ENCODE measurements around the gene TMED3.
"Not testable (repeated sequence)": the region's sequence is repeated elsewhere in the genome, so short reads cannot be mapped to it uniquely, and the experiment has no call there.

Gene TMED3

GRCh38 chr15:79319973-79320372 lies 9.1 kb downstream of the TMED3 start:
- not testable (repeated sequence) for DNase-seq

- no peak for DNase-seq
These were observed 11.0 kb downstream of the TMED3 start for GRCh38 chr15:79321876-79322275.

GRCh38 chr15:79322306-79322705 lies 11.4 kb downstream of the TMED3 start:
- no peak for DNase-seq

- no peak for DNase-seq
These were observed 12.0 kb downstream of the TMED3 start for GRCh38 chr15:79322945-79323344.

- DNase-seq = peak; percentile 52
These were observed 18.3 kb downstream of the TMED3 start for GRCh38 chr15:79329171-79329611.

- peak; percentile 41 for DNase-seq
These were observed 22.1 kb downstream of the TMED3 start for GRCh38 chr15:79332824-79333510.

- no peak for DNase-seq
These were observed 26.7 kb downstream of the TMED3 start for GRCh38 chr15:79337591-79337990.

GRCh38 chr15:79339588-79340314 lies 28.8 kb downstream of the TMED3 start:
- DNase-seq = peak; percentile 59

GRCh38 chr15:79340315-79340602 lies 29.3 kb downstream of the TMED3 start:
- no peak for DNase-seq

- DNase-seq = no peak
These were observed 30.5 kb downstream of the TMED3 start for GRCh38 chr15:79341396-79341795.

- no peak for DNase-seq
These were observed 38.6 kb downstream of the TMED3 start for GRCh38 chr15:79349525-79349924.

- no peak for DNase-seq
These were observed 41.3 kb downstream of the TMED3 start for GRCh38 chr15:79352206-79352605.

GRCh38 chr15:79357566-79357965 lies 46.7 kb downstream of the TMED3 start:
- no peak for DNase-seq

- no peak for DNase-seq
These were observed 47.2 kb downstream of the TMED3 start for GRCh38 chr15:79358069-79358468.

- DNase-seq = no peak
These were observed 53.8 kb downstream of the TMED3 start for GRCh38 chr15:79364571-79365240.

- DNase-seq = no peak
These were observed 54.9 kb downstream of the TMED3 start for GRCh38 chr15:79365765-79366164.

GRCh38 chr15:79366691-79367090 lies 55.8 kb downstream of the TMED3 start:
- no peak for DNase-seq

- DNase-seq = no peak
These were observed 59.8 kb downstream of the TMED3 start for GRCh38 chr15:79370716-79371115.

- no peak for DNase-seq
These were observed 60.7 kb downstream of the TMED3 start for GRCh38 chr15:79371591-79371990.

GRCh38 chr15:79372428-79372827 lies 61.5 kb downstream of the TMED3 start:
- no peak for DNase-seq
